Adrenal gland (tissue), 12 donors: ENCODE data around the gene CD2AP. TPM values are rescaled to one million over a fixed set of nuclear protein-coding genes. Genes with fewer than 3 reads are reported as not detected.

ENCODE experiments used
- DNase-seq, 7 donors: peaks; one replicate each; pipeline ENCODE4 v3.0.0-alpha.2; 2019 to 2020
- H3K27ac ChIP-seq, 5 donors: fragments of 200-600 bp; sonication (generic) in 4 of 5; 1 replicate in 3 of 5; 2 replicates in 2 of 5; pipeline versions ENCODE4 v1.5.1 to v1.8.0; 2016 to 2020; ENCODE audit warnings: mild to moderate bottlenecking in 1 of 5
- H3K27me3 ChIP-seq: fragments of 200-600 bp; 2 replicates; pipeline ENCODE4 v1.8.0; 2021
- H3K36me3 ChIP-seq, 2 donors: fragments of 200-600 bp; replicated peaks in 1 of 2; 1 replicate in 1 of 2; 2 replicates in 1 of 2; pipeline versions ENCODE4 v1.5.1 to v1.8.0; 2018 to 2022
- H3K4me1 ChIP-seq, 2 donors: fragments of 200-600 bp; replicated peaks in 1 of 2; 1 replicate in 1 of 2; 2 replicates in 1 of 2; pipeline versions ENCODE4 v1.5.1 to v1.8.0; 2018 to 2021
- H3K4me3 ChIP-seq, 4 donors: fragments of 200-600 bp; sonication (generic) in 3 of 4; one replicate each; pipeline ENCODE4 v1.5.1; 2016 to 2018
- H3K9me3 ChIP-seq, 3 donors: fragments of 200-600 bp; sonication (generic) in 1 of 3; replicated peaks in 1 of 3; 1 replicate in 2 of 3; 2 replicates in 1 of 3; pipeline versions ENCODE4 v1.5.1 to v1.8.0; 2016 to 2021
- CTCF ChIP-seq, 6 experiments: fragments of 450-650 bp in 4 of 6; fragments of 200-600 bp in 2 of 6; sonication (generic) in 1 of 6; IDR thresholded peaks; 1 replicate in 5 of 6; 2 replicates in 1 of 6; pipeline versions ENCODE4 v1.5.1 to v1.8.0; 2016 to 2021; ENCODE audit warnings: antibody characterized with exemption in 6 of 6, mild to moderate bottlenecking in 2 of 6, moderate library complexity in 1 of 6
- POLR2A ChIP-seq, 2 donors: fragments of 450-650 bp; IDR thresholded peaks; one replicate each; pipeline ENCODE4 v1.6.1; 2017; ENCODE audit warnings: antibody characterized with exemption in 2 of 2, mild to moderate bottlenecking in 2 of 2, moderate library complexity in 1 of 2
- WGBS, 4 donors: extraction: QIAGEN DNeasy Blood & Tissue Kit in 2 of 4; methylation state at CpG; one replicate each; pipeline versions ENCODE4 v1.1.5 to v1.1.7; 2013 to 2017; 5-methylcytosine and 5-hydroxymethylcytosine counted together
- intact Hi-C, 2 donors: fragments of 100-400 bp; cut with DNase I; formaldehyde crosslinking; loops; one replicate each; pipeline versions ENCODE4 v1.14.1 to v1.15.0; 2022 to 2023
- polyA plus RNA-seq, 3 donors: library from polyadenylated mRNA; stranded (reverse); fragments of 200-250 nt in 2 of 3; fragments of 350-450 nt in 1 of 3; fragmentation: Illumina TruSeq in 1 of 3; extraction: RNeasy Lipid Tissue Mini Kit (QIAGEN cat#74804) in 1 of 3; gene quantifications; one replicate each; pipeline ENCODE4 v1.2.3, GENCODE V29; 2013 to 2014
- total RNA-seq, 9 donors: library from RNA; depleted of rRNA in 4 of 9; stranded (reverse); fragments of >200 nt in 4 of 9; fragments of 120-200 nt in 1 of 9; fragmentation: NEBNext Ultra II Directional in 1 of 9; extraction: Animal tissue kit (Norgen Biotek cat#: 25700) in 1 of 9; gene quantifications; one replicate each; pipeline versions ENCODE4 v1.1.0 to v1.2.4, GENCODE V29; 2013 to 2023
- donor health status: healthy with polysubstance abuse.
- donor health status: Bipolar disorder and iron deficiency.
- donor health status: DM: yes; HTN: yes; CAD: no.
- donor health status: DM: no; HTN: no; CAD: no.
- donor health status: DM: no; HTN: no; CAD: no.
- donor health status: DM: yes; HTN: yes; CAD: no.

Gene CD2AP
- total and polyA plus RNA-seq, 12 donors = 5.3 to 29.6 (median 20.2) TPM

DNA sequence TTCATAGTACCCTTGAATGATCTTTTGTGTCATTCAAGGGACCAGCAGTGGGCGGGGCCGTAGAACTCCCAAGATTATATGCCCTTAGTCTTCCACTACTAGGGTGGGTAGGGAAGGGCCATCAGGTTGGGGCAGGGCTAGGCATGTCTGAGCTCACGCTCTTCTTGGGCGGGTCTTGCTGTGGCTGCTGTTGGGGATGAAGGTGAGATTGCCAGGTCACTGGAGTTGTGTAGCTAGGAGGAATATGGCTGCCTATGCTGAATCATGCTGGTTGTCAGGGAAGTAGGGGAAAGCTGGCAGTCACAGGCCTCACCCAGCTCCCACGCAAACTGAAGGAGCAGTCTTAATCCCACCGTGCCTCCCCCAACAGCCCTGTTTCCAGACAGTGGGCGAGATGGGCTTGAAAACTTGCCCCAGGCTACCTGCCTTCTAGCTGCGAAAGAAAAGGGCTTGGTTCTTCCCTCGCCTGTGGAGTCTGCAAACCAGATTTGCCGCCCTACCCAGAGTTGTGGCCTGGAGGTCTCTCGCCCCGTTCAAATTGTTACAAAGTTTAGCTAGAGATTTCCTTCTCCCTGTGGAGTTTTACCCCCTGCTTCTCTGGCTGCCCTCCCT, 144.4 kb downstream of the CD2AP start:
- no peaks in the 10 kb centered on the region for H3K36me3 ChIP-seq
- no peaks in the 10 kb centered on the region for H3K9me3 ChIP-seq
- no peak overlapping the region for H3K27ac ChIP-seq
- no peak overlapping the region for H3K4me3 ChIP-seq
- intact Hi-C loops = no loop called here
- no peak for DNase-seq
- H3K4me1 ChIP-seq = no peaks in the 10 kb centered on the region
- H3K27me3 ChIP-seq = no peaks in the 10 kb centered on the region
- WGBS, 4 donors = 89 to 96% (median 92%) methylated on average over 11 to 12 of the region's 12 CpGs
- TF ChIP-seq CTCF (IDR thresholded peaks at IDR 0.05) (no peak), POLR2A (IDR thresholded peaks at IDR 0.05) (no peak)

DNA sequence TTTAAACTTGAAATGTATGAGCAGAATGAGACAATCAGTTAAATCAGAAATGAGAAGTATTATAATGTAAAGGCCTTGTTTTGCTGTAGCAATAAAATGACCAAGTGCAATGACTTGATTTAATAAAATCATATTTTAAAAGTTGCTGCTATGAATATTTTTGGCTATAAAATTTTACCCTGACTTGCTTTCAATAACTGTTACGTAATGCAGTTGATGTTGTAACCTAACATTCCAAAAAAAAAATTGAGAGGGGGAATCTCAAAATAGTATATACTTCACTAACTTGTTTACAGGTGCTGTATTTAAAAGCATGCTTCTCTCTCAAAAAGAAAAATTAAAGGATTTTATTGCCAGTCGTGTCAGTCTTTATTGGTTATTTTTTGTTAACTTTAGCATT, 149.2 kb downstream of the CD2AP start:
- no peak for DNase-seq
- H3K9me3 ChIP-seq = no peaks in the 10 kb centered on the region
- no peaks in the 10 kb centered on the region for H3K4me1 ChIP-seq
- no peaks in the 10 kb centered on the region for H3K36me3 ChIP-seq
- no peak overlapping the region for H3K27ac ChIP-seq
- TF ChIP-seq POLR2A (IDR thresholded peaks at IDR 0.05) (no peak), CTCF (IDR thresholded peaks at IDR 0.05) (no peak)
- no peak overlapping the region for H3K4me3 ChIP-seq
- H3K27me3 ChIP-seq = no peaks in the 10 kb centered on the region
- intact Hi-C loops = no loop called here
- WGBS, 4 donors = 64 to 94% (median 81%) methylated on average over 2 of the region's 2 CpGs

GRCh38 chr6:47628448-47629272, 151.1 kb downstream of the CD2AP start:
- H3K9me3 ChIP-seq = no peaks in the 10 kb centered on the region
- no peak overlapping the region for H3K4me3 ChIP-seq
- no peak for DNase-seq
- intact Hi-C loops = no loop called here
- H3K36me3 ChIP-seq = no peaks in the 10 kb centered on the region
- H3K27me3 ChIP-seq = no peaks in the 10 kb centered on the region
- H3K27ac ChIP-seq = no peak overlapping the region
- no peaks in the 10 kb centered on the region for H3K4me1 ChIP-seq
- TF ChIP-seq CTCF (IDR thresholded peaks at IDR 0.05) = no peak
- TF ChIP-seq POLR2A (IDR thresholded peaks at IDR 0.05) = no peak
- WGBS, 4 donors = 91 to 95% (median 93%) methylated on average over 7 of the region's 7 CpGs

DNA sequence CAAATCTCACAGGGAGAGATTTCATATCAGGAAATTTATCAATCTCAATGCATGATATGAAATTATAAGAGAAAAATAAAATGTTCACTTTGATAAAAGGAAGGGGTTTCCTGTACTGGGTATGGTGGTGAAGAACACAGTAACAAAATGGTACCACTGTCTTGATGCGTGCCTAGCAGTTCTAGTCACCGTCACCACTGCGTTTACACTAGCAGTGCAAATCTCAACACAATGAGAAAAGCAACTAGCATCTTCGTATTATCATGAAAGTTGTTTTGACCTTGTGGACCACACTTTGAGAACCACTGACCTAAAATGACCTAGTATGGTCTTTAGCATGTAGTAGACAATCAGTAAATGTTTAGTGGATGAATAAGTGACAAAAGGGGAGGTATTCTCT, 152.4 kb downstream of the CD2AP start:
- intact Hi-C loops = loop anchor here (5.0 to 10.0 kb wide), 2 partner anchors 142 to 145 kb away; no protein-coding TSS in a partner anchor

More for the DNA sequence above, 152.4 kb downstream of the CD2AP start:
- WGBS, 4 donors = 87 to 93% (median 91%) methylated on average over 4 of the region's 4 CpGs
- no peaks in the 10 kb centered on the region for H3K27me3 ChIP-seq
- no peaks in the 10 kb centered on the region for H3K4me1 ChIP-seq
- H3K27ac ChIP-seq = no peak overlapping the region
- H3K36me3 ChIP-seq = no peaks in the 10 kb centered on the region
- no peak for DNase-seq
- no peak overlapping the region for H3K4me3 ChIP-seq
- no peaks in the 10 kb centered on the region for H3K9me3 ChIP-seq
- TF ChIP-seq POLR2A (IDR thresholded peaks at IDR 0.05) (no peak), CTCF (IDR thresholded peaks at IDR 0.05) (no peak)
